Kidney capillary endothelial cell (primary cell): ENCODE data around the gene LAMA2.
"Not testable (repeated sequence)": the region's sequence is repeated elsewhere in the genome, so short reads cannot be mapped to it uniquely, and the experiment has no call there.

Experiments used
- DNase-seq: peaks from one replicate; pipeline ENCODE4 v3.0.0-alpha.2; 2018; ENCODE audit warnings: low spot score

The LAMA2 gene

DNA sequence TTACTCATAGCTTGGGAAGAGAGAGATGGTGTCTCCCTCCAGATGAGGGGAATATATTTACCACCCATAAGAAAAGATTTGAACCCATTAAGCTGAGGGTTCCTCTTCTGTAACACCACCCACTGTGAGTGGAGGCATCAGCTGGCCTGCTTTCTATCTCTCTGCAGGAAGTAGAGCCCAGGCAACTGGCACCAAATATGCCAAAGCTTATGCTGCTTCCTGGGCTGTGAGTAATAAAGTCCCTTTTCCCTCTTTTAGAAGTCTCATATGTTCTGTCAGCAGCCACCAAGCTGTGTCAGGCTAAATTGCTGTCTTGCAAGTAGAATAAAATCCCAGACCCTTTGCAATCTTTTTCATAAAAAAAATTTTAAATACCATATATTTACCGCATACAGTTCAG, 241.4 kb downstream of the LAMA2 start:
- DNase-seq, result no peak

DNA sequence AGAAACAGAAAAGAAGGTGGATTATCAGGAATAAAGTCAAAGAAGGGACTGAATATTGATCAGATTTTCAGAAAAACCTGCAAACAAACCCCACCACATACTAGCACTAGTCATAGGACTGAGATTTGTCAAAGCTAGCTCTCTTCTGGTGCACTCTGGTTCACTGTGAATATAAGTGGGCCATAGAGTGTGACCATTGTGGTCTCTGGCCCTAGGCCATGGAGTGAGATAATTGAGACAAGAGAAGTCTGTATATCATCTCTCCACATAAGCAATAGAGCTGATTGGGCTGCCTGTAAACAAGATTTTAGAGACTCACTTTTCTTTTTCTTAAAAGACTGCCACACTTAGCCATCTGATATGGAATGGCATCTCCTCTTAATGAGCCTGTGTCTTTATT, 247.2 kb downstream of the LAMA2 start:
- no peak for DNase-seq

DNA sequence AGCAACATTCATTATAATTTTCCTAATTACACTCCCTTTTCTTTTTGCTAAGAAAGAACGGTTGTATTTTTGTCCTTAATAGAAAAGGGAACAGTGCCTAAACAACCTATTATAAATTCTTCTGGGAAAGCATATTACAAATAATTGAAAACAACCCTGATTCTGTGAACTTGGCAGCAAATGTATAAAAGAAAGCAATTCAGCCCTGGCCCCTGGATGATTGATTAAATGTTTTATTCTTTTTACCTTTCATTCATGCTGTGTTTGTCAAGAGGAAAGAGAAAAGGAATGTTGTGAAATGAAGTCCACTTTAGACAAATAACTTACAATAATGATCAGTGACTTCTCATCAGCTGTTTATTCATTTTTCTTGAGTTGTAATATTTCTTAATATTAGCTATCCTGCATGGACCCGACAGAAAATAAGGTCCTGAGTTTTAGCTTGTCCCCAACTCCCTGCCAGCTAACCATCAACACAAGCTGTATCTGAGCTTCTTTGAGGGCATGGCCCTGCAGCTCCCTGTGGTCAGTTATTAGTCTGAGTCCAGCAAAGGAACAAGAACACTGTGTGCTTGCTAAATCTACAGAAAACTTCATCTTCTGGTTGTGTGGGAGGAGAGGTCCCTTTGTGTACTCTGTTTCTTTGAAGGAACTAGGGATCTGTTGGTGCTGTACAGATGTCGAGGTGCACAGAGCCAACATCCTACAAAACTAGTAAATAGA, 248.2 kb downstream of the LAMA2 start:
- no peak for DNase-seq

DNA sequence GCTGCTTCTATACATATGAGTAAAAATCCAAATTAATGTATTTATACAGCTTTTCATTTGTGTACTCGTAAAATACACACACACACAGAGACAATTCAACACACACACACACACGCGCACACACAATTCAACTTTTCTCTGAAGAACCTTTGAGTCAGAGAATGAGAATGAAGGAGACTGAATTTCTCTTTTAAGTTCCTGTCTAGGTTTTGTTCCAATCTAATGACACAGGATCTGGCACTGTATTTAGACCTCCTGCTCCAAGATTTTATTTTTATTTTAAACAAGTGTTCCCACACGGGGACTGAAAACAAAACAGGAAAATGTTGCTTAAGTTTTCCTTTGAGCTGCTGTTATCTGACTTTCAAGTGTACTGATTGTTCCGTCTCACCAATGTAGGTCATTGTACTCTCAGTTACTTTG, 250.8 kb downstream of the LAMA2 start:
- DNase-seq, result no peak

DNA sequence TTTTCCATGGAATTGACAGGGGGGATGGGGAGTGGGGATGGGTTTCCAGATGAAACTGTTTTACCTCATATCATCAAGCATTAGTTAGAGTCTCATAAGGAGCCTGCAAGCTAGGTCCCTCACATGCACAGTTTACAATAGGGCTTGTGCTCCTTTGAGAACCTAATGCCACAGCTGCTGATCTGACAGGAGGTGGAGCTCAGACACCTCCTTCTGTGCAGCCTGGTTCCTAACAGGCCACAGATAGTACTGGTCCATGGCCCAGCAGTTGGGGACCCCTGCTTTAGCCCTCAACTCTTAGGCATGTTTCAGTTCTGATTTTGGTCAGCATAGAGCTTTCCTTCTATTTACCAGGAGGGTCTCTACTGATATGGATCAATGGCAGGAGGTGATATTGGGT, 251.6 kb downstream of the LAMA2 start:
- DNase-seq, result no peak

DNA sequence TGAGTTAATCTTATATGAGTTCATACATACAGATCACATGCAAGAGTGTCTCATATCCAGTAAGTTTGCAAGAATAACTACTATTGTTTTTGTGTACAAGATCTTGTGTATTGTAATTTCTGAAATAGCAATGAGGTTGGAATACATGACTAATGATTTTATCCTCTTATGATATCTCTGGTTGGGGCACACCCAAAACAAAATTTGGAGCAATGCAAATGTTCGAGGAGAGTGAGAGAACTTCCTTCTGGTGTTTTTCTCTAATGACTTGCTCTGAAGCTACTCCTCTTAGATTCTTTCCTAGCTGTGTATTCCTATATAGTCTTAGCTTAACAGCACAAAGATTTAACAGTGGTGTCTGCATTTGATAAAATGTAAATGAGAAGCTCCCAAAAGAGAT, 252.5 kb downstream of the LAMA2 start:
- DNase-seq, result no peak

DNA sequence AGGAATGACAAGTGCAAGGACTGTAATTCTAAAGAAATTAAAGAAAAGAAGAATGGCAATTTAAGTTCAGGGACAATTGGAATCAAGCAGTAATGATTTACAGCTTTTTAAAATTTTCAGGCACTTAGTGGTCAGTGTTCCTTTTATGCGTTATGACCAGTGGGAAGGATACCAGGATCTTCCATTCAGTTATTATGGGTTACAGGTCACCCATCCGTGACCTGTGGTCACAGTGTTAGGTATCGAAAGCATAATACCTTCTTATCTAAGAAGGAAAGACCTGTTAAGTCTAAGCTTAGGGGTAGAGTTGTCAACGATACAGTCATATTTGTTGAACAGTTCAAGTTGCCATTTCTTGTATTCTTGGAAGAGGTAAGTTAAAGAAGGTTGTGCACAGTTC, 253.8 kb downstream of the LAMA2 start:
- no peak for DNase-seq

DNA sequence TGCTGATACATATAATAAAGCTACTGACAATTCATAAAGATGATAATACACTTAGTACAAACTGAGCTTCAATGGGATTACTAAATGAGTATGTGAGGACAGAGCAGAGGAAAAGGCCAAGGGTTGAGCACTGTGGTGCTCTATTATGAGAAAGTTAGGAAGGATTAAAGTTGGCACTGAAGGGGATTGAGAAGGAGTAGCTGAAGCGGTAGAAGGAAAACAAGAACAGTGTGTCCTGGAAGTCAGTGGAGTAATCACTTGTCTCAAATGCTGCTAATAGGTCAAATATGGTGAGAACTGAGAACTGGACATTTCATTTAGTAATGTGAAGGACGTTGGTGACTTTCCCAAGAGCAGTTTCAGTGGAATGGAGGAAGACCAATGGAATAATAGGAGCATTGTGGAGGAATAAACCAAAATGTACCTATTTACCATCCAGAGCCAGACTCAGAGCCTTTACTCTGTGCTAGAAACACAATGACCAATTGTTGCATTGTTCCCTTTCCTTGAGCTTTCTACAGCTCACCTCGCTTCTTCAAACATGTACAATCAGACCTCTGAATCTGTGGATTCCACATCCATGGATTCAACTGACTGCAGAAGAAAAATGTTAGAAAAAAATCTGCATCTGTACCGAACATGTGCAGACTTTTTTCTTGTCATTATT, 255.9 kb downstream of the LAMA2 start:
- DNase-seq, result no peak

DNA sequence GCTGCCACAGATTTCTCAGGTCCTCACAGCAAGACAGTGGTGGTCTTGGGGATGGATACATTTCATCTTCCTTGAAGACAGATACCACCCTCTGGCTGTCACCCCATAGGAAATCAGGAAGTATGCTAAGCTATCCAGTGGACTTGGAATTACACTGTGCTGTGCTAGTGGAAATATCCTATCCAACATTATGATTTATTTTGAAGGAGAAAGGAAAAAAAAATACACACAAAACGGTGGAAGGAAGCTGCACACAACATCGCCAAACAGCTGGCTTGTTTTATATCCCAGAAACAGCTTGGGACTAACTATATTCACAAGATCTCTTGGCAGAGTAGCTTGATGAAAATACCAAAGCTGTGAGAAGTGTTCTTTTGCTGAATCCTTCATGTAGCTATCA, 257.6 kb downstream of the LAMA2 start:
- DNase-seq, result no peak

DNA sequence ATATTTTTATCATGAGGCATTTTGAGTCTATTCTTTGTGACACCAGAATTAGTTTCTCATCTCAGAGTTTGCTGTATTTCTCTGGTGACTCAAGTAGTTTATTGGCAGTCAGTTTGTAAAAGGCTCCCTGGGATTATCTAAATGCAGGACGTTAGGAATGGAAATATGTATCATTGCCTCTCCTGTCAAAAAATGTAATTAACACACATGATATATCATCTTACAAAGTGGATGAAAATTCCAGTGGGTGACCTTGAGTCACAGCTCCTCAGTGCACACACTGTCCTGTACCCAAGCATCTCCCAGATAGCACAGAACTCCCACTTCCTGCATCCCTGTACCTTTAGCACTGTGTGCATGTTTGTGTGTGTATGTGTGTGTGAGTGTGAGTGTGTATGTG, 258.6 kb downstream of the LAMA2 start:
- DNase-seq, result no peak

DNA sequence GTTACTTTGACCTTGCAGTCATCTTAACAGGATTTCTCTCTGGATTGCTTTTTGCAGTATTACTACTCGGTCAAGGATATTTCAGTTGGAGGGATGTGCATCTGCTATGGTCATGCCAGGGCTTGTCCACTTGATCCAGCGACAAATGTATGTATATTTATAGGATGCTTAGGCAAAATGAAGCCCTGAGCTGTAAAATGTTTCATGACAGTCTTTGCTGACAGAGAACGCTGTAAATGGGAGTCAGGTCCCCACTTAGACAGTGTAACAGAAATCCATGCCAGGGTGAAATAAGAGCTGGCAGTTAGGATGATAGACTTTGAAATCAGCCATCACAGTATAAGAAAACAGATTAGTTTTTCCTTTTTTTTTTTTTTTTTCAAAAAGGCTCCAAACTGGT, 264.0 kb downstream of the LAMA2 start:
- no peak for DNase-seq

DNA sequence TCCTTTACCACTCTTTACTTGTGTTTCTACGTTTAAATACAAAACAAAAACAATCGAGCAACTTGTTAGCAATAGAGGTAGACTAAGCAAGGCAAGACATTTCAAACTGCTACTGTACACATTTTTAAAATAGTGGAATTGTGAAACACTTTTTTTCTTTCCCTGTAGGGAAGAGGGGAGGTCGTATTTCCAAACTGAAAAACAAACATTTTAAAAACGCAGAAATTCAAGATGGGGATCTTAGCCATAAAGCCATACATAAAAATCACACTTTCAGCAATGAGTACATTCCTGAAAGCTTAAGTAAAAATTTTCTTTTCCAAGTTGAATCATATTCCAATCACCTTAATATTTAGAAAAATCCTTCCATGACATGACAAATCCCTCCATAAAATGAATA, 267.6 kb downstream of the LAMA2 start:
- no peak for DNase-seq

DNA sequence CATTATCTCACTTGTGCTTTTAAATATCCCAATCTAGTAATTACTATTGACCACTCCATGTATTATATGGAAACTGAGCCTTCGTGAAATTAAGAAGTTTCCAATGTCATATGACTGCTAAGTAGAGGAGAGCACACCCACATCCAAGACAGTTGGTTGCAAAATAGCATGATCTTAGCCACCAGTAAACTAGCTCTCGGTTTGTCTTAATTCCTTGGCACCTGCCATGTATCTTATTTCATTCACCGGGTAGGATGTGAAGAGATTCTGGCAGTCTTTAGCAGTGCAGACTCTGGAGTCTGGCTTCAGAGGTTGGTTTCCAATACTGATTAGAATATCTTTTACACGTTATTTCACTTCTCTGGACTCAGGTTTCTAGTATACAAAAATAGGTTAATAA, 270.3 kb downstream of the LAMA2 start:
- no peak for DNase-seq

DNA sequence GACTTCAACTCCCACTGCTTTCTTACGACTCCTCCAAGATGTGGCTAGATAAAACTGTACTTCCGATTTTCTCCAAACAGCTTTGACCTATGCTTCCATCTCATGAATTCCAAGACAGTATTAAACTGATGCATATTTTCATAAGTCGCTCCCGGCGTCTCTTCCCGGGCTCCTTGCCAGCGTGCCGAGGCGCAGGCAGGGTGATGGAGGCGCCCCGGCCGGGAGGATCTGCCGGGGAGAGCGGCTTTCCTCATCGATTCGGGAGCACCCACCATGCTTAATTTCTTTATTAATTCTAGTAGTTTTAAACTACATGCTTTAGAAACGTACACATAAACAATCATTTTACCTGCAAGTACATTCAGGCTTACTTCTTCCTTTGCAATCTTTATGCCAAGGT, 276.3 kb downstream of the LAMA2 start:
- not testable (repeated sequence) for DNase-seq

DNA sequence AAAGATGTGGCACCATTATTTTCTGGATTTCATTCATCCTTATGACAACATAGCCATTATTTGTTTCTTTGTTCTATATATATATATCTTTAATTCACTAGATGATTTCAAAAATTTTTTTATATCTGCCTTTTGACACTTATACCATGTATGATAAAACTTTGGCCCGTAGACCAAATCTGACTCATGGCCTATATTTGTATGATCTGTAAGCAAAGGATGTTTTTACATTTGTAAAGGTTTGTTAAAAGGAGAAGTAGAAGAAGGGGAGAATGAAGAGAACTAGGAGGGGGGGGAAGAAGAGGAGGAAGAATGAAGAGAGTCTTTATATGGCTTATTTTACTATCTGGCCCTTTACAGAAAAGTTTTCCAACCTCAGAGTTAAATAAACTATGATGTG, 279.7 kb downstream of the LAMA2 start:
- DNase-seq, result no peak

DNA sequence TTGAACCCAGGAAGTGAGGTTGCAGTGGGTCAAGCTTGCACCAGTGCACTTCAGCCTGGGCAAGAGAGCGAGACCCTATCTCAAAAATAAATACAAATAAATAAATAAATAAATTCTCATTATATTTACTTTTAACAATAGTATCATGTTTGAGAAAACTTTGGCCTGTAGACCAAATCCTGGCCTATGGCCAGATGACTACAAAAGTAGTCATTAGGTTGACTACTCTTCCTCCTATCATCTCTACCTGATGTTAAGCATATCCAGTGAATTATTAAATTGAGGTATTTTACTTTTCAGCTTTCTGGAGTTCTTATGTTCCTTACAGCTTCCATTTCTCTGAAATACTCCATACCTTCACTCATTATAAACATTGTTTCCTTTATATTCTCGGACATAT, 280.6 kb downstream of the LAMA2 start:
- no peak for DNase-seq

DNA sequence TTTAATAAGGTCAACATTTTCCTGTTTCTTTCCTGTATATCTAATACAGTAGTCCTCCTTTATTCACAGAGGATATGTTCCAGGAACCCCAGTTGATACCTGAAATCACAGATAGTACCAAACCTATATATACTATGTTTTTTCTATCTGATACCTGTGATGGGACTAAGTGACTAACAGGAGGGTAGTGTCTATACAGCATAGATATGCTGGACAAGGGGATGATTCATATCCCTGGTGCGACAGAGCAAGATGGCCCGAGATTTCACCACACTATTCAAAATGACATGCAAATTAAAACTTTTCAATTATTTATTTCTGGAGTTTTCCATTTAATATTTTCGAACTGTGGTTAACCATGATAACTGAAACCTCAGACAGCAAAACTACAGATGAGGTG, 281.1 kb downstream of the LAMA2 start:
- no peak for DNase-seq

DNA sequence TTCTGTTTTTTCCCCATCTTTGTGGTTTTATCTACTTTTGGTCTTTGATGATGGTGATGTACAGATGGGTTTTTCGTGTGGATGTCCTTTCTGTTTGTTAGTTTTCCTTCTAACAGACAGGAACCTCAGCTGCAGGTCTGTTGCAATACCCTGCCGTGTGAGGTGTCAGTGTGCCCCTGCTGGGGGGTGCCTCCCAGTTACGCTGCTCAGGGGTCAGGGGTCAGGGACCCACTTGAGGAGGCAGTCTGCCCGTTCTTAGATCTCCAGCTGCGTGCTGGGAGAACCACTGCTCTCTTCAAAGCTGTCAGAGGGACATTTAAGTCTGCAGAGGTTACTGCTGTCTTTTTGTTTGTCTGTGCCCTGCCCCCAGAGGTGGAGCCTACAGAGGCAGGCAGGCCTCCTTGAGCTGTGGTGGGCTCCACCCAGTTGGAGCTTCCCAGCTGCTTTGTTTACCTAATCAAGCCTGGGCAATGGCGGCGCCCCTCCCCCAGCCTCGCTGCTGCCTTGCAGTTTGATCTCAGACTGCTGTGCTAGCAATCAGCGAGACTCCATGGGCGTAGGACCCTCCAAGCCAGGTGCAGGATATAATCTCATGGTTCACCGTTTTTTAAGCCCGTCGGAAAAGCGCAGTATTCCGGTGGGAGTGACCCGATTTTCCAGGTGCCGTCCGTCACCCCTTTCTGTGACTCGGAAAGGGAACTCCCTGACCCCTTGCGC, 289.5 kb downstream of the LAMA2 start:
- not testable (repeated sequence) for DNase-seq

DNA sequence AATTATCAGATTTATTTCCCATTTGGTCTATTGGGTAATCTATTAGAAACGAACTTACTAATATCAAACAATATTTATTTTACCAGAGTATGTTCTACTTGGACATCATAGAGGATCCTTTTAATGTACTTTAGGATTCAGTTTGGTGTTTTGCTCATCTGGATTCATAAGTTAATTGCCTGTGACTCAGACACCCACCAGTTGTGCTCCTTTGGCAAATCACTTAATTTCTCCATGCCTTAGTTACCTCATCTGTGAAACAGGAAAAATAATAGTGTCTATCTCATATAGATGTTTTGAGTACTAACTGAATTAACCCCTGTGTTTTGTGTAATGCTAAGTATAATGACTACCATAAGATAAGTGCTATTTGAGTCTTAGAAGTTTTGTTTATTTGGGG, 292.1 kb downstream of the LAMA2 start:
- DNase-seq, result no peak

DNA sequence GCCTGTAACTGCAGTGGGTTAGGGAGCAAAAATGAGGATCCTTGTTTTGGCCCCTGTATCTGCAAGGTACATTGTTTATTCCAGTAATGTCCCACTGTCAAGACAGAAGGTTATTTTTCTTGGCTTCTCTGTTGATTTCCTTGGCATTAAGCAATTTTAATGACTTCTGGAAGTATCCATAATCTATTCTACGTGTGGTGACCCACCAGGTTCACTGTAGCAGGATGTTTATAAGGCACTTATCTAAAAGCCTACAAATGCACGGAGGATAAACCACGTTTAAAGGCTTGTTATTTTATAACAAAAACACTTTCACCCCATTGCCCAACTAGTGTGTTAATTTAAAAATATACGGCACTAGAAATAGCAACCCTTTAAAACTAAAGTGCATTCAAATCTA, 294.9 kb downstream of the LAMA2 start:
- no peak for DNase-seq

DNA sequence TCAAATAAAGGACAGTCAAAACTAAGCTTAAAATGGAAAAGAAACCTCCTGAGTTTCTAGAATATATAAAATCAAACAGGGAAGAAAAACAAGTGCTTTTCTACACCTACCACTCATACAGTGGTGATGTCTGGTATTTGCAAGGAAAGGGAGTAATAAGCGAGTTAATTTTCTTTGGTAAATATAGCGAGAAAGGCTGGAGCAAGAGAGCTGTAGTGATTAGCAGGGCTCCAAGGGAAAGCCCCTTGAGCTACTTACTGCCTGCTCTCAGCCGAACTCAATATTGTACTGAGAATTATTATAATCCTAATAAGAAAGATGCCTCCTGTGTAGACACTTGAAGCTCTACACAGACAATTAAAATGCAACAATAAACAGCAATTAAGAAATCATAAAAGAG, 296.3 kb downstream of the LAMA2 start:
- no peak for DNase-seq

DNA sequence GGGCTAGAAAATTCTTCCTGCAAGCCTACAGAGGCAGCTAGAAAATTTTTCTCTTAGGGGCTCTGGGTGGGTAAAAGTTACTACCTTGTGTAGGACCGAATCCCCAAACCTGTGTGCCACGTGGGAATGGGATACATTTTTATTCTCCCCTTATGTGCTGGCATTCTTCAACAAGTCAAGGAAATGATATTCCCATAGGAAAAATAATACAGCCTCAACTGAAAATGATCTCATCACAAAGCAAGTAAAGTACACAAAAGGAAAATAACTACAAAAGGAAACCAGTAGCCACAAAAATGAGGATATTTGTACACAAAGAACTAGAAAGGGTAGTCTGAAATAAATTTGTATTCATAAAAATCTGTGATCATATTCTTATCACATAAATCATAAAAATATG, 298.1 kb downstream of the LAMA2 start:
- no peak for DNase-seq

DNA sequence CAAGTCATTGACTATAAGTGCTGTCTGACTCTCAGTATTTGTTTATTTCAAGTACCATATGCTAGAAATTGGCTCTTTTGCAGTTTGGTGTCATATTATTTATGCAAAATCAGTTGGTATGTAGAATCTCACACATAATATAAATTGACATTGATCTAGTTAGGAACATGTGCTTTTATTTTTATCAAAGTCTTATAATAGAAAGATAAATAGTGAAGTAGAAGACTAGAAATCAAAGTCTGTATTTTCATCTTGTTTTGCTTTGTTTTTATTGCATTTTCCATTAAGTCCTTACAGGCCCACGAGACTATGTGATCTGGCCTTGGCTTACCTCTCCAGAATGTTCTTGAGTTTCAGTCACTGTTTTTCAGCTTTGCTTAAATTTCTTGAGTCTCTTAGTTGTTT, 300.3 kb downstream of the LAMA2 start:
- no peak for DNase-seq
